ENCODE results near the gene INPP5F. TPM values are rescaled to one million over a fixed set of nuclear protein-coding genes. Genes with fewer than 3 reads are reported as not detected.

Gene INPP5F
- total RNA-seq, 1 experiment from 2014 or later: 141 TPM

DNA sequence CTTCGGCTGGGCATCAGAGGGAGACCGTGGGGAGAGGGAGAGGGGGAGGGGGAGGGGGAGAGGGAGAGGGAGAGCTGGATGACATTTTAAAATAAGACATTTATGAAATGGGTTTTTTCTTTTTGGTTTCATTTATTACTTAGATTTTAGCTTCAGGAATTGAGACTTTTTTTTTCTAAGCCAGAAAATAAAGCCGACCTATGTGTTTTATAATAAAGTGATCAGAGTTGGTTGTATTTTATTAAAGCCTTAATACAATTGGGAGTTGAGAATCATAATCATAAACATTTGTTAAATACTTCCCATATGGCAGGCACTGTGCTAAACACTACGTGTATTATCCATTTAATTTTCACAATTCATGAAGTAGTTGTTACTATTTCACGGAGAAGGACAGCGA is 70.2 kb downstream of the INPP5F start:
- H3K27me3 ChIP-seq (ENCODE audit: control insufficient read depth, insufficient read depth, low read length): no peaks in the 10 kb centered on the region
- no peaks in the 10 kb centered on the region; the same call in 1 of the 2 replicates for H3K36me3 ChIP-seq (replicated peaks; ENCODE audit: control insufficient read depth, insufficient read depth, low read length)
- no peak for DNase-seq
- H3K4me3 ChIP-seq (ENCODE audit: insufficient read depth, low read depth, low read length): no peak overlapping the region

- Histone ChIP-seq H3K36me3 (replicated peaks; ENCODE audit: control insufficient read depth, insufficient read depth, low read length) (no peaks in the 10 kb centered on the region; the same call in 1 of the 2 replicates), H3K4me3 (ENCODE audit: insufficient read depth, low read depth, low read length) (no peak overlapping the region), H3K27me3 (ENCODE audit: control insufficient read depth, insufficient read depth, low read length) (no peaks in the 10 kb centered on the region)
- no peak for DNase-seq
Observed at GRCh38 chr10:119801176-119801575, 75.3 kb downstream of the INPP5F start.

GRCh38 chr10:119801998-119802538 is 76.2 kb downstream of the INPP5F start:
- Histone ChIP-seq H3K36me3 (replicated peaks; ENCODE audit: control insufficient read depth, insufficient read depth, low read length) (no peaks in the 10 kb centered on the region; the same call in 1 of the 2 replicates), H3K4me3 (ENCODE audit: insufficient read depth, low read depth, low read length) (no peak overlapping the region), H3K27me3 (ENCODE audit: control insufficient read depth, insufficient read depth, low read length) (no peaks in the 10 kb centered on the region)
- DNase-seq: no peak

DNA sequence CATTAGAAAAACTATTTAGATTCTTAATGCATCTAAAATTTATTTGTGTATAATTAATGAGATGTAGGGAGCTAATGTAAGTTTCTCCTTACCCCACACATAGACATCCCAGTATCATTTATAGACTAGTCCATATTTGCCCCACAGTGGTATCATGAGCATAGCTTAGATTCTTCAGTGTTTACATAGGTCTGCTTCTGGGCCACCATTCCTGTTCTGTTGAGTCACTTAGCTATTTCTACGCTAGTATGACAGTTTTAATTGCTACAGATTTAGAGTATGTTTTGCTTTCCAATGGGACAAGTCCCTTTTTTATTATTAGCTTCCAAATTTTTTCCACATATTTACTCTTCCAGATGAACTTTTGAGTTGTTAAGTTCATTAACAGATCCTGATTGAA is 77.4 kb downstream of the INPP5F start:
- Histone ChIP-seq H3K27me3 (ENCODE audit: control insufficient read depth, insufficient read depth, low read length) (no peaks in the 10 kb centered on the region), H3K4me3 (ENCODE audit: insufficient read depth, low read depth, low read length) (no peak overlapping the region), H3K36me3 (replicated peaks; ENCODE audit: control insufficient read depth, insufficient read depth, low read length) (no peaks in the 10 kb centered on the region)
- DNase-seq: no peak

DNA sequence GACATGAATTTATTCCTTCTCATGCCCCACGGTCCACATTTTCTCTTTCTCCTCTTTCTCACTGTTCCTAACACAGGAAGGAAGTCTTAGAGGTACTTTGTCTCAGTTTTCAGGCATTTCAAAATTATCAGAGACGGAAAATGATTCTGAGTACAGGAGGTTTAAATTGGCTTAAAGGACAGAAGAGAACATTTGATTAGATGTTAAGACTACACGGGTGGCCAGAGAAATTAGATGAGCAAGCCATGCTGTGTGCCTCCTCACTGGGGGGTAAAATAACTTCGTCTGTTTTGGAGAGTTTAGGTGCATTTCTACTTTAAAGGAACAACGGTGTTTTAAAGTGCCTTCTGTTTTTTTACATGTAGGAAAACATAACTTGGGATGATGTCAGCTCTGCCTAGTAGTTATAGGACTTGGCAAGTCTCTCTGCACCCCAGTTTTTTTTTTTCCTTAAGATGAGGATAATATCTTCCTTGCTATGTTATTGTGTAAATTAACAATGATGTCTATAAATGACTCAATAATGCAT is 79.9 kb downstream of the INPP5F start:
- H3K36me3 ChIP-seq (replicated peaks; ENCODE audit: control insufficient read depth, insufficient read depth, low read length): no peaks in the 10 kb centered on the region
- no peaks in the 10 kb centered on the region for H3K27me3 ChIP-seq (ENCODE audit: control insufficient read depth, insufficient read depth, low read length)
- H3K4me3 ChIP-seq (ENCODE audit: insufficient read depth, low read depth, low read length): no peak overlapping the region
- no peak for DNase-seq

DNA sequence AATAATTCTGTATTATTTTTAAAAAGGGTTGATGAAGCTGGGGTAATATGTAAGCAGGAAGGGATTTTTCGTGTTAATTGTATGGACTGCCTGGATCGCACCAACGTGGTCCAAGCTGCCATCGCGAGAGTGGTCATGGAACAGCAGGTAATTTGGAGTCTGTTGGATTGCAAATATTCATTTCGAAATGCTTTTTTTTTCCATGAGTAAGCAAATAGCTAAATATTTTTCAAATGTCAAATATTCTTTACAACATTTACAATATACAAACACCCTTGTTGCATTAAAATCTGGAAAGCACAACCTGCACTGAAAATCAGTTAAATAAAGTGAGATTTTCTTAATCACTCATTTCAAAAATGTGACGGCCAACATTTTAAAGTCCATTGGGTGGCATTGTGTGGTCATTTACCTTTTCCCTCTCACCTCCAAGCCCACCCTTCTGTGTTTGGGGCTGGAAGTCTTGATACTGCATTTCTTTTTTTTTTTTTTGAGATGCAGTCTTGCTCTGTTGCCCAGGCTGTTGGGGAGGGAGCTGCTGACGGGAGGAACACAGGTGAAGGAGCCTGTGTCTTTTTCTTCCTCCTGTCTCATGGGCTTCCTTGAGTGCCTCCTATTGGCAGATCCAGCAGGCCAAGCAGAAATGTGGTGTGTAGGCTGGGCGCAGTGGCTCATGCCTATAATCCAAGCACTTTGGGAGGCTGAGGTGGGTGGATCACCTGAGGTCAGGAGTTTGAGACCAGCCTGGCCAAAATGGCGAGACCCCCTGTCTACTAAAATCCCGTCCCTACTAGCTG is 80.7 kb downstream of the INPP5F start:
- peak; percentile 19 for DNase-seq
- Histone ChIP-seq H3K4me3 (ENCODE audit: insufficient read depth, low read depth, low read length) (no peak overlapping the region), H3K36me3 (replicated peaks; ENCODE audit: control insufficient read depth, insufficient read depth, low read length) (no peaks in the 10 kb centered on the region), H3K27me3 (ENCODE audit: control insufficient read depth, insufficient read depth, low read length) (no peaks in the 10 kb centered on the region)

GRCh38 chr10:119807960-119808697 is 82.3 kb downstream of the INPP5F start:
- Histone ChIP-seq H3K4me3 (ENCODE audit: insufficient read depth, low read depth, low read length) (no peak overlapping the region), H3K27me3 (ENCODE audit: control insufficient read depth, insufficient read depth, low read length) (no peaks in the 10 kb centered on the region), H3K36me3 (replicated peaks; ENCODE audit: control insufficient read depth, insufficient read depth, low read length) (no peaks in the 10 kb centered on the region)
- no peak for DNase-seq

DNA sequence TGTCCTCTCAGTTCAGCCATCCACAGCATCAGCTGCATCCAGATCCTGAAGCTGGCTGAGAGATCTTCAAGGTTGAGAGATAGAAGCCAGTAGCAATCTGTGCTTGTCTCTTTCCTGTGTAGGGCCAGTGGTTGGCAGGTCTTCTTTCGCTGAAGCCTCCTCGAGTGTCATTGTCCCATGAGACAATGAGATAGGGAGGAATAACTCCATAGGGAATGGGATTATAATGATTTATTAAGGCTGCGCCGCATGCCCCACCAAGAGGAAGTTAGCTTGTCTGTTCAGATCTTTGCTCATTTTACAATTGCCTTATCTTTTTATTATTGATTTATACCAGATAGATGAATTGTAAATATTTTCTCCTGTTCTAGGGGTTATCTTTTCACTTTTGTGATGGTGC is 85.3 kb downstream of the INPP5F start:
- Histone ChIP-seq H3K27me3 (ENCODE audit: control insufficient read depth, insufficient read depth, low read length) (no peaks in the 10 kb centered on the region), H3K4me3 (ENCODE audit: insufficient read depth, low read depth, low read length) (no peak overlapping the region), H3K36me3 (replicated peaks; ENCODE audit: control insufficient read depth, insufficient read depth, low read length) (no peaks in the 10 kb centered on the region)
- DNase-seq: no peak

GRCh38 chr10:119812684-119813083 is 86.8 kb downstream of the INPP5F start:
- Histone ChIP-seq H3K36me3 (replicated peaks; ENCODE audit: control insufficient read depth, insufficient read depth, low read length) (no peaks in the 10 kb centered on the region), H3K27me3 (ENCODE audit: control insufficient read depth, insufficient read depth, low read length) (no peaks in the 10 kb centered on the region), H3K4me3 (ENCODE audit: insufficient read depth, low read depth, low read length) (no peak overlapping the region)
- DNase-seq: no peak

- no peaks in the 10 kb centered on the region for H3K36me3 ChIP-seq (replicated peaks; ENCODE audit: control insufficient read depth, insufficient read depth, low read length)
- no peak for DNase-seq
- no peaks in the 10 kb centered on the region for H3K27me3 ChIP-seq (ENCODE audit: control insufficient read depth, insufficient read depth, low read length)
- H3K4me3 ChIP-seq (ENCODE audit: insufficient read depth, low read depth, low read length): no peak overlapping the region
Observed at GRCh38 chr10:119815671-119816070, 89.8 kb downstream of the INPP5F start.

DNA sequence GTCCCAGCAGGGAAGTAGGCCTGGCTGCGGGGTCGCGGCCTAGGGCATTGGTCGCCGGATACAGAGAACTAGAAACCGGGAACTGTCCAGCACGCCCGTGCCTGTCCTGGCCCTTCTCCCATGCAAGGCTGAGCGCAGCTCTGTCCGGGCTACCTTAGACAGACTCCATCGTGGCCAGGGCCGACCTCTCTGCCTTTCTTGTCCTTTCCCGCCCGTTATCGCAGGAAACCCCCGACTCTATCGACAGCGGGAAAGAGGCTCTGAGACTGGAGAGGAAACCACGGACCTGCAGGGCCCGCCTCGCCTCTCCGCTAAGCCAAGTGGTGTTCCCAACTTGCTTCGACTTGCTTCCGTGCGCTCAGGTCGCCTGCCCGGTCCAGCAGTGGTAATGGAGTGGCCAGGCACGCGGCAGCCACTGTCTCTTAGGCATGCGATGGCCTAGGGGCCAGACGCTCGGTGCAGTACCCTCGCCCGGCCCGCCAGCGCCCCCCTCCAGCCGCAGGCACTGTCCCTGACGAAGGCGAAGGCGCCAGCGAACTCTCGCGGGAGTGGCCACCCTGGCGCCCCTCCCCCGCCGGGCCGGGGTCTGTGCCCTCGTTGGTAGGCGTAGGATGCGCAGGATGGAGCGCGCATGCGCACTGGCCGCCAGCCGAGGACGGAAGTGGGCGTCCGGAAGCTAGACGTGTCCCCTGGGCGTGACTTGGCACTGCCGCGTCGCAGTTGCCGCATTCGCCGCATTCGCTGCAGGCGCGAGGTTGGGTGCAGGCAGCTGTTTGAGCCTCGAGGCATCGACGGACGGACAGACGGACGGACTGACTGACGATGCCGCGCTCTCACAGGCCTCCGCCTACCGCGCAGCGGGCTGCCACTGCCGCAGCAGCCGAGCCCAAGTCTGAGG is 92.4 kb downstream of the INPP5F start:
- Histone ChIP-seq H3K27me3 (ENCODE audit: control insufficient read depth, insufficient read depth, low read length) (no peaks in the 10 kb centered on the region), H3K4me3 (ENCODE audit: insufficient read depth, low read depth, low read length) (peak overlapping the region; percentile 62), H3K36me3 (replicated peaks; ENCODE audit: control insufficient read depth, insufficient read depth, low read length) (peaks cover 4% of the 10 kb centered on the region)
- DNase-seq: peak; percentile 94

GRCh38 chr10:119818889-119819270 is 93.0 kb downstream of the INPP5F start:
- Histone ChIP-seq H3K36me3 (replicated peaks; ENCODE audit: control insufficient read depth, insufficient read depth, low read length) (peaks cover 5% of the 10 kb centered on the region), H3K4me3 (ENCODE audit: insufficient read depth, low read depth, low read length) (peak overlapping the region; percentile 62), H3K27me3 (ENCODE audit: control insufficient read depth, insufficient read depth, low read length) (no peaks in the 10 kb centered on the region)
- DNase-seq: peak; percentile 61

DNA sequence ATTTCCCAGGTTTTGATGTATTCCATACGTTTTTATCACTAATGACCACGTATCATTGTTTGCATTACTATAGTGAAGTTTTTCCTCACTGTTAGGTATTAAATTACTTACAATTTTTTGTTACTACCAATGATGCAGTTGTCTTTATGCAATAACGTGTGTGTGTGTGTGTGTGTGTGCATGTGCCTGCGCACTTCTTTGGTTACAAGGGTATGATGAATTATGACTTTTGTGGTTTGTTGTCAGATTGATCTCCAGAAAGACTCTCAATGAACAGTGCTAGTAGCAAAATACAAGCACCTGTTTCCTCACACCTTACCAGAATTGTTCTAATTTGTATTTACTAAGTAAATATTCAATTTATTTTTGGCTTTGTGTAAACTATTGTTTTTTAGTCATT is 95.3 kb downstream of the INPP5F start:
- DNase-seq: no peak
- Histone ChIP-seq H3K4me3 (ENCODE audit: insufficient read depth, low read depth, low read length) (peak overlapping the region; percentile 2; the same call in 1 of the 2 replicates), H3K27me3 (ENCODE audit: control insufficient read depth, insufficient read depth, low read length) (no peaks in the 10 kb centered on the region), H3K36me3 (replicated peaks; ENCODE audit: control insufficient read depth, insufficient read depth, low read length) (peaks cover 9% of the 10 kb centered on the region)

GRCh38 chr10:119824299-119824698 is 98.4 kb downstream of the INPP5F start:
- Histone ChIP-seq H3K4me3 (ENCODE audit: insufficient read depth, low read depth, low read length) (no peak overlapping the region), H3K27me3 (ENCODE audit: control insufficient read depth, insufficient read depth, low read length) (no peaks in the 10 kb centered on the region), H3K36me3 (replicated peaks; ENCODE audit: control insufficient read depth, insufficient read depth, low read length) (peaks cover 21% of the 10 kb centered on the region)
- DNase-seq: no peak
